GM19035 (cell line): ENCODE results near the gene C6orf132.
"Not testable (repeated sequence)": the region's sequence is repeated elsewhere in the genome, so short reads cannot be mapped to it uniquely, and the experiment has no call there.

Source experiments
- ATAC-seq: cut with Tn5 transposase; IDR thresholded peaks from one replicate; pipeline ENCODE4 v1.9.1; 2021; ENCODE audit not compliant: unreplicated experiment

The C6orf132 gene

GRCh38 chr6:42159431-42160024 is 17.1 kb upstream of the C6orf132 start:
- no peak for ATAC-seq

- no peak for ATAC-seq
Observed at GRCh38 chr6:42158631-42159030, 16.2 kb upstream of the C6orf132 start.

GRCh38 chr6:42158011-42158410 is 15.6 kb upstream of the C6orf132 start:
- ATAC-seq: no peak

- no peak for ATAC-seq
Observed at GRCh38 chr6:42156638-42157037, 14.2 kb upstream of the C6orf132 start.

- no peak for ATAC-seq
Observed at GRCh38 chr6:42155293-42155692, 12.9 kb upstream of the C6orf132 start.

GRCh38 chr6:42154461-42155209 is 12.2 kb upstream of the C6orf132 start:
- no peak for ATAC-seq

GRCh38 chr6:42153921-42154320 is 11.5 kb upstream of the C6orf132 start:
- ATAC-seq: no peak

- ATAC-seq: not testable (repeated sequence)
Observed at GRCh38 chr6:42152528-42153213, 10.3 kb upstream of the C6orf132 start.

GRCh38 chr6:42152024-42152423 is 9.6 kb upstream of the C6orf132 start:
- no peak for ATAC-seq

GRCh38 chr6:42150254-42150653 is 7.8 kb upstream of the C6orf132 start:
- no peak for ATAC-seq

- no peak for ATAC-seq
Observed at GRCh38 chr6:42148058-42148457, 5.6 kb upstream of the C6orf132 start.

- no peak for ATAC-seq
Observed at GRCh38 chr6:42147138-42147562, 4.7 kb upstream of the C6orf132 start.

GRCh38 chr6:42141603-42142117 is 760 bp downstream of the C6orf132 start:
- no peak for ATAC-seq

GRCh38 chr6:42140756-42141602 is 1.4 kb downstream of the C6orf132 start:
- no peak for ATAC-seq

GRCh38 chr6:42140032-42140431 is 2.4 kb downstream of the C6orf132 start:
- ATAC-seq: no peak

- ATAC-seq: no peak
Observed at GRCh38 chr6:42138630-42139619, 3.5 kb downstream of the C6orf132 start.

GRCh38 chr6:42138190-42138589 is 4.2 kb downstream of the C6orf132 start:
- ATAC-seq: no peak

GRCh38 chr6:42137194-42137753 is 5.1 kb downstream of the C6orf132 start:
- no peak for ATAC-seq

GRCh38 chr6:42136508-42137193 is 5.8 kb downstream of the C6orf132 start:
- no peak for ATAC-seq
